Activated gamma-delta T cell treated with anti-CD3 and anti-CD28 coated beads, Interleukin-2, amount 50 U/mL, for 16 hours (primary cell): ENCODE data around the gene ZDHHC21.

ENCODE experiments used
- DNase-seq: peaks from one replicate; pipeline ENCODE4 v3.0.0-alpha.2; 2020; ENCODE audit warnings: low read depth

ZDHHC21 gene, protein sequence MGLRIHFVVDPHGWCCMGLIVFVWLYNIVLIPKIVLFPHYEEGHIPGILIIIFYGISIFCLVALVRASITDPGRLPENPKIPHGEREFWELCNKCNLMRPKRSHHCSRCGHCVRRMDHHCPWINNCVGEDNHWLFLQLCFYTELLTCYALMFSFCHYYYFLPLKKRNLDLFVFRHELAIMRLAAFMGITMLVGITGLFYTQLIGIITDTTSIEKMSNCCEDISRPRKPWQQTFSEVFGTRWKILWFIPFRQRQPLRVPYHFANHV

DNA sequence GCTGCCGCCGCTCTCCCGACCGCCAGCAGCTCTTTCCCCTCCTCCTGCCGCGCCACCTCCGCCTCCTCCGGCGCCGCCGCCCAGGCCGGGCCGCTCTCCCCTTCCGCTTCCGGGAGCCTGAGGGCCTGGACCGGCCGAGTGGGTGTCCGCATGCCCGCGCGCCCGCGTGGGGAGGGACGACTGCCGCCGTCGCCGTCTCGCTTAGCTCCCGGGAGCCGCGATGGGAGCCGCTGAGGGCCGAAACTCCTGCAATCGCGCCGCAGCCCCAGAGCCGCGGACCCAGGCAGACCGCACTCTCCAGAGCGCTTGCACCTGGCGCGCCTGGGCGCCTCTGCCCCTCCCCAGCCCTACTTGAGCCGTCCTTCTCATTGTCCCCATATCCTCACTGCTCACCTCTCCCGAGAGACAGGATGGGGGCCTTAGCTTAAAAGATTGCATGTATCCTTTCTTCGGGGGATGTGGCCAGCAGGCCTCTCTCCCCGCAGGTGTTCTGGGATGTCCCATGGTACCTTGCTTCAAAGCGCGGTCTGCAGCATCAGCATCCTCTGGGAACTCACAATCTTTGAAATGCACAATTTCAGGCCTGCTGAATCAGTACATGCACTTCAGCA is at the start of gene ZDHHC21:
ZDHHC21 (minus strand) TSS at position 182 of the 611 bp plus-strand sequence. CDS start 19,092 bp downstream, outside the sequence.
- DNase-seq, result peak; percentile 18

DNA sequence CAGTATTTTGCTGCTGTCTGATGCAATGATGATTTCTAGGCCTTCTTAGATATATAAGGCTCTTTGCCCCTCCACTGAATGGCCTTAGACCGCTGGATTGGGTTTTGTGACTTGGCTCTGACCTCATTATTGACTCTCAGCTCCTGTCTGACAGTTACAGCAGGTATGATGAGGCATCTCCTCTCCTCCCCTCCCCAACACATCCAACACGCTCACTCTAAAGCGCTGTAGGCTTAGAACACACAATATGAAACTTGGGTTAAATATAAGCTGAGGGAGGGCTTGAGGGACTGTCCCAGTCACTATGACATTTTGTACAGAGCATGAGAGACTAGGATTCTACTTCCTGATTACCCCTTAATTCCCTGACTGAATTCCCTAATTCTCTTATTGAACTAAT is 48.1 kb upstream of the ZDHHC21 start:
- no peak for DNase-seq

DNA sequence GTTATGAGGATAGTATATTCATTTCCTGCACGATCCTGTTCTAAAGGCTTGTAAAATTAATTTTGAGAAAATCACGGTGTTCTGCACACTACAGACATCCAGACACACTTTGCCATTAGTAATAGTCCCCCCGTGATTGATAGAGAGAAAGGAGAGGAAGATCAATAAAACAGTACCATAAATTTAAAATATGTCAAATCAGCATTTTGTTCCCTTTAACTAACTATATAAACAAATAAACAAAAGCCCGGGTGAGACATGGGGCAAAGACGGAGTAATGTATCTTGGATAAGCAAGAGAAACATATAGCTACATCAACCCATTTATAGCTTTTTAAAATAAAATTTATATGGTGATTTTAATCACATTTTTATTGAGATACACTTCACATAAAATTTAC is 39.9 kb upstream of the ZDHHC21 start:
- DNase-seq, result no peak

DNA sequence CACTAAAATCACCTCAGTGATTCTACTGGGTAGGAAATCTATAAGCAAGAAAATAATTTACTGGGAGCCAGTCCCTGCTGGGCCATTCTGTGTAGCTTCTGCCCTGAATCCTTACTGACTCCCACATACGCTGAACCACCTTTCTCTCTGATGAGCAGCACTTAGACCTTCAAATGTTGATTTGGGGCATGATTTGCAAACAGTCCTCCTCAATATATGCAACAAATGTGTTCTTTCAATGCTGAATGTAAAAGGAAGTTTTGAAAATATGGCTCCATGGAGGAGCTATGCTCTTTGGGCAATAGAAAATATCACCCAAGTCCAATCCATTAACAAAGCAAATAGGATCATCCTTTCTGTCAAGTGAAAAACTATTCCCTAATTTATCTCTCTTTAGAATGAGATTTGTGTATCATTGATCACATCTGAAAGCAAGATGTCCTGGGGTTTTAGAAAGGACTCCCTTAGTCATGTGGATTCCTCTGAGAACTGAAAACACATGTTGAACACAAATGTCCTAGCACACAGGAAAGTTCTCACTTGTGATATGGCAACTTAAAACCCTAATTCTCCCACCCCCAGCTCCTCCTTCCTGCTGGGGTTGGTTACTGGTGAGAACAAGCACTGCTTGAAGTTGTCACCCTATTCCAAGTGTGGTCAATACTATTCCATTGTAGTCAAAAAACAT is 38.2 kb upstream of the ZDHHC21 start:
- DNase-seq, result no peak

DNA sequence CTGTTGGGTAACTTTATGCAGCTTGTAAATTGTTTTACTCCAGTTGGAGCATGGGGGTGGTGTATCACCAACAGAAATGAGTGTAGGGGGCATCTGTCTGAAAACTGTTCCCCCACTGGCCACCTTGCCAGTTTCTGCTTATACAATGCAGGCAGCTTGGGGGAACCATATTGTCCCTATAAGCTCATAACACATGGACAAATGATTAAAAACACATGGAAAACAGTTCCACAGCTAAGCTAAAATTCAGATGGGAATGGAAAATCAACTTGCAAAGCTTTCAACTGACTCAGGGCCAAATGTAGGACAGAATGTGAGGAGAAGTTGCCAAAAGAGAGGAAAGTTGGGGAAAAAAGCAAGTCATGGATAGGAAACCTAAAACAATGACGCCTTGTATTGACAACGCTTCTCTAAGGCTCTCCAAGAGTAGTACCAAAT is 37.2 kb upstream of the ZDHHC21 start:
- no peak for DNase-seq

DNA sequence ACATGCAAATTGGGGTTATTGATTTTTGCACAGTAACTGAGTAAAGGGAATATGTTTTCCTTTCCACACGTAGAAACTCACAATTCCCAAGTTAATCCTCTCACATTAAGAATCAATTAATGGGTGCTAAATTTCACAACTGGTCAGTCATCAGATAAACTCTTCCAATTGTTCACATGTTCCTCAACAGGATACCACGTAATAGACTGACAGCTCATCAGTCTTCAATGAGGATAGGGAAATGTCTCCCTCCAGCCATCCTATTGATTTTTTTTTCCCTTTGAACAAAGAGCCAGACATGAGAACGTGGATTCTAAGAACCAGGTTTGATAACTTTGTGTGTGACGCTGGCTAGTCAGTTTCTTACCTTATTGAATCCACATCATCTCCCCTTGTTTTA is 30.1 kb upstream of the ZDHHC21 start:
- DNase-seq, result no peak

DNA sequence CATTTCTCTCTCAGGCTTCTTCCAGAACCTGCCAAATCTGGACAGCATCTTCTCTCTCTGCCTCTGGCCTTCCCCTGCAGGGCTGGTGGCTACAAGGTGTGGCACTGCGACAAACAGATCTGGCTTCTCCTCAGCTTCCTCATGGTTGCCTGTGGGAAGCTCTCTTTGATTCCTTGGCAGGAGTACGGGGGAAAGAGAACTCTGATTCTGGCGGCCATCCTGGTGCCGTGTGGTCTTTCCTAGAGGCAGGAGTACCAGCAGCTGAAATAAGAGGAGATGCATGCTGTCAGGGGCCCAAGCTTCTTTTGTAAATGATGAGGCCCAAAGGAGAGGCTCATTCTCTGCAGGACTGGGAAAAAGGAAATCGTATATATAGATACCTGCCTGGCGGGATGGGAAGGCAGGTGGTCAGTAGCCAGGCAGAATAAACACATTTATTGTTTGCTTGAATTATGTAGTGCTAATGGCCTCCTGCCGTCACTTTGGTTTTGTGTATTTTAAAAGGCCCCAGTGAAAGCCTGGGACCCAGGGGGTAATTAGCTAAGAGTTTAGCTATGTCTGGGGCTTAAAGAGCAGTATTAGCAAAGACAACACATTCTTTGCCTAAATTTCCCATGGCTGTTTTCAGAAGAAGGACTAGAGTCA is 29.3 kb upstream of the ZDHHC21 start, which contains the start of gene CER1:
CER1 (minus strand) TSS at position 343 of the 645 bp plus-strand sequence; CDS start at position 282, 61 bp downstream.
- no peak for DNase-seq

DNA sequence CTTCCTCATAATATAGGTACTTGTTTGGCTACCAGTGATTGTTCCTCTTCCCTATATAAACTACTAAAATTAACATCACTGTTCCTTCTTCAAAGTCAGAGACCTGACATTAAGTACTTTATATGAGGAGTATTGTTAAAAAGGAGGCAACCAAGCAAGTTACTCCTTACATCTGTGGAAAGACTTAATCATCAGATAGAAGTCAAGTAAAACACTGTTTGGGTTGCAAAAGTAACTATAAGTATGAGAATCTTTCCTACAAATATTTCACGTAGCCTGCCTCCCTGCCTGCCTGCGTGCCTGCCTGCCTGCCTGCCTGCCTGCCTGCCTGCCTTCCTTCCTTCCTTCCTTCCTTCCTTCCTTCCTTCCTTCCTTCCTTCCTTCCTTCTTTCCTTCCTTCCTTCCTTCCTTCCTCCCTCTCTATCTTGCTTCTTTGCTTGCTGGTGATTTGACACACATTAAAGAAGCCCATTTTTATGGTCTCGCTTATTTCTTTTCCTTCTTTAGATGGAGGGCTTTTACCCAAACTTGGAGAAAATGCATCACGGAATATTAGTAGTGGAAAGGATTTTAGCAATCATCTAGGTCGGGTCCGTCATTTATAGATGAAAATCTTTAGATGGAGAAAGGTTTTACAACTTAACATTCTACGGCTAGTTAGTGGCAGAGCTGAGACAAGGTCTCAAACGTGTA is 26.1 kb upstream of the ZDHHC21 start:
- DNase-seq, result no peak

DNA sequence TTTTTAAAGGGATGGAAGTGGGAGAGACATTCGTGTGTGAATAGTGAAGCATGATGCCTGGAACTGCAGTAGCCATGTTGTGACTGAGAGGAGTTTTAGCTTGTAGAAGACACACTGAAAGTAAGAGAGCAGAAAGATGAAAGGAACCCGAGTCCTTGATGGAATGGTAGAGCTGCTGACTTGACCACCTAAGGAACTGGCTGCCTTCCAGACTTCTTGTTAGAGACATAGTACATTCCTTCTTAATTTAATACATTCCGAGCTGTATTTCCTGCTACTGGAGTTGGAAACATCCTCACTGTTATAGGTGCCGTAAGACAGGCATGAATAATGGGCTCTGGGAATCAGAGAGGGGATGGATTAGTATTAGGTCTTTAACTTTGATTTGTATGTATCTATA is 21.9 kb upstream of the ZDHHC21 start:
- no peak for DNase-seq

DNA sequence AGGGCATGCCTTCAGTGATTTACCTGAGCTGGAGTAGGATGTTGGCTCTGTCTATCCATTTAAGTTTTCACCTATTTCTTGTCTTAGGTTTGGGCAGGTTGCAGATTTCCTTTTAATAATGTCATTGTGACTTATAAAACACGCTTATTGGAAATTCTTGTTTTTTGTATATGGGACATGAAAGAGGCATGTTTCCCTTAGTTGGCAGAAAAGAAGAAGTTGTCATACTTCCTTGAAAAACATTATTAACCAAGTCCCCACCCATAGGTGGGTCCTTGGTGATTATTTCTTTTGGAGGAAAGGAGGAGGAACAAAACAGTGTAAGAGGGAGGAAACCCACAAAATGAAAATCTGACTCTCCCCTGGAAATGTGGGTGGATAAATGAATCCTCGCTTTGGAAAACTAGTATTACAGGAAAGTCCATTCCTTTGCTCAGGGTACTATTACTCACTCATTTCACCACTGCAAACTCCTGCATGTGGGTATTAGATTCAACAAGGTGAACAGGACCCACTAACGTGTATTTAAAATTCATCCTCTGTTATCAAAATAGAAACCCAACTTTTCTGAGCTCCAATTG is 20.0 kb upstream of the ZDHHC21 start:
- no peak for DNase-seq

DNA sequence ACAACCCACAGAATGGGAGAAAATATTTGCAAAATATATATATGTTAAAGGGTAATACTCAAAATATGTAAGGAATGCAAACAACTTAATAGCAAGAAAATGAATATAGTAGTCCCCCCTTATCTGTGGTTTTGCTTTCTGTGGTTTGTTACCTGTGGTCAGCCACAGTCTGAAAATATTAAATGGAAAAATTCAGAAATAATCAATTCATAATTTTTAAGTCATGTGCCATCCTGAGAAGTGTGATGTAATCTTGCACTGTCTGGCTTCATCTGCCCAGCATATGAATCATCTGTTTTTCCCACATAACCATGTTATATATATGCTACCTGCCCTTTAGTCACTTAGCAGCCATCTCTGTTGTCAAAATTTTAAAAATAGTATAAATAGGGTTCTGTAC is 17.6 kb upstream of the ZDHHC21 start:
- DNase-seq, result no peak

DNA sequence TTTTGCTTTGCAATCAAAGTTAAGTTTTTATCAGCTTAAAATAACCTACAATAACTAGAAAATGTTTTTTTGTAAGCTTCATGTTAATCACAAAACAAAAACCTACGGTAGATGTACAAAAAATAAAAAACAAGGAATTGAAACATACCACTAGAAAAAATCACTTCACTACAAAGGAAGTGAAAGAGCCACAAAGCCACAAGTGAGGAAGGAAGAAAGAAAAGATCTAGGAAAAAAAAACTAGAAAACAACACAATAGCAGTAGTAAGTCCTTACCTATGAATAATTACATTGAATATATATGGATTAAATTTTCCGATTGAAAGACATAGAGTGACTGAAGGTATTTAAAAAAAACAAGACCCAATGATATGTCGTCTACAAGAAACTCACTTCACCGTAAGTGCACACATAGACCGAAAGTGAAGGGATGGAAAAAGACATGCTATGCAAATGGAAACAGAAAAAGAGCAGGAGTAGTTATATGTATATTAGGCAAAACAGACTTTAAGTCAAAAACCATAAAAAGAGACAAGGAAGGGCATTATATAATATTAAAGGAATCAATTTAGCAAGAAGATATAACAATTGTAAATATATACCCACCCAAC is 13.4 kb upstream of the ZDHHC21 start:
- DNase-seq, result no peak

DNA sequence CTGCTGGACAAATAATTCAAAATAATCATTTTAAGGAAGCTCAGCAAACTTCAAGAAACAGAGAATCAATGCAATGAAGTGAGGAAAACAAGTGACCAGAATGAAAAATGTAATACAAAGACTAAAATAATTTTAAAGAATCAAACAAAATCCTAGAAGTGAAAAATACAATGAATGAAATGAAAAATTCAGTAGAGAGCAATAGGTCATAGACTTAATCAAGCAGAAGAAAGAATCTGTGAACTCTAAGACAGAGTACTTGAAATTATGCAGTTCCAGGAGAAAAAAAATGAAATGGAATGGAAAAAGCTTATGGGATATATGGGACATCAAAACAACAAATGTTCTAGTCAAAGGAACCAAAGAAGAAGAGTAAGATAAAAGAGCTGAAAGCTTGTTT is 11.8 kb upstream of the ZDHHC21 start:
- DNase-seq, result no peak

DNA sequence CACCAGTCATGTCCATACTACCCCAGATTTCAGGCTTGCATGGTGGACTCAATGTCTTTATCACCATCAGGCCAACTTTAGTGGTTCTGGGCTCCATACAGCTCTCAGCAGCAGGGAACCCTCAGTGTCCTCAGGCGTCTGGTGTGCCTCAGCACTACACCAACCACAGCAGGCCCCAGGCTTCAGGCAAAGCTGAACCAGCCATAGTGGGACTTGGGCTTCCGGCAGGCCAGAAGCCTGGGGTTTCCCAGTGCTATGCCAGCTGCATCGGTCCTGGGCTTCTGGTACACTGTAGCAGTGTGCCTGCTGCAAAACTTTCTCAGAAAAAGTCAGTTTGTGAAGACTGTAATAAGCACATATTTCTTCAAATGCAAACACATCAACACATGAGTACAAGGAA is 11.0 kb upstream of the ZDHHC21 start:
- DNase-seq, result no peak

DNA sequence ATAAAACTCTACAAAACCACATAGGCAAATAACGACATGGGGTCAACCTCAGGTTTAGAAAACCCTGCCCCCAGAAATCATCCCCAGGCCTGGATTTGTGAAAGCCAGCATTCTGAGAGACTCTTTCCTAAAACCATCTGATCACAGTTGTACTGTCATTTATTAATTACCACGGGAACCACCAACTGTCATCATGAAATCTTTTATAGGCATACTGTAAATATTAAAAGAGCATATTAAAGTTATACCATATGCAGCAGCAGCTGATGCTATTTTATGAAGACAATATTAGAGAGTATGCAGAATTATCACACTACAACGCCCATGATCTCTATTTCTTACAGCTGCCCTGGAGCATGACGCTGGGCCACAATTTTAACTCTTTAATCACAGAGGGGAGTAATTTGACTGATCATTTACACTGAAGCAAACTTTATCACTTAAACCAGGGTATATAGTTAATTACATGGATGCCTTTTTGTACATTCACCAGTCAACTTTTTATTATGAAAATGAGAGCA is 9.0 kb upstream of the ZDHHC21 start:
- DNase-seq, result no peak

DNA sequence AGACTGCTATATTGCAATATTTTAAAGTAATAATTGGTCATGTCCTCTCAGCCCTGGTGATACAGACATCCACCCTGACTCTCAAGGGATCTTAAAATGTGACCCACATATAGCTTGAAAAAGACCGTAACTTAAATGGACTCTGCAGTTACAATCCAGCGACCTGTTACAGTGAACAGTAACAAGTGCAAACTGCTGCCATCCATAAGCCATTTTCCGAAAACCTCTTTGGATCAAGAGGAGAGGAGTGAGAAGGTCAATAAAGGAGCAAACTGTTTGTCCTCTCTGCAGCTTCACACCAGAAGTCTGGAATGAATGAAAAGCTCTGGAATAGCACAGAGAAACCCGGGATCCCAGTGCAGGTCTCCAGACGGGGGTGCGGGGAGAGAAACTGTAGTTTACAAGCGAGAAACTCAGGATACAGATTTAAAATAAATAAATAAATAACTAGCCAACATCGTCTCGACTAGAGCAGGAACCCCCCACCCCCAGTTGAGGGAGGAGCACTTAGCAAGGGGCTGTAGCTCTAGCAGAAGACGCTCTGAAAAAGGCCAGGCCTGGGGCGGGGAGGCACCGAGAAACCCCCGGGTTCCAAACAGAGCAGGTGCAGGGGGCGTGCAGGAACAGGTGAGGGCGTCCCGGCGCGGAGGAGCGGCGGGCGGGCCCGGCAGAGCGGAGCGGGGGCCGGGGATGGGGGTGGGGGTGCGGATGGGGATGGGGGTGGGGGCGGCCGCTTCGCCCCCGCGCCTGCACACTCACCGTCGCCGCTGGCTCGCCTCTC is 572 bp downstream of the ZDHHC21 start:
- peak; percentile 8 for DNase-seq

DNA sequence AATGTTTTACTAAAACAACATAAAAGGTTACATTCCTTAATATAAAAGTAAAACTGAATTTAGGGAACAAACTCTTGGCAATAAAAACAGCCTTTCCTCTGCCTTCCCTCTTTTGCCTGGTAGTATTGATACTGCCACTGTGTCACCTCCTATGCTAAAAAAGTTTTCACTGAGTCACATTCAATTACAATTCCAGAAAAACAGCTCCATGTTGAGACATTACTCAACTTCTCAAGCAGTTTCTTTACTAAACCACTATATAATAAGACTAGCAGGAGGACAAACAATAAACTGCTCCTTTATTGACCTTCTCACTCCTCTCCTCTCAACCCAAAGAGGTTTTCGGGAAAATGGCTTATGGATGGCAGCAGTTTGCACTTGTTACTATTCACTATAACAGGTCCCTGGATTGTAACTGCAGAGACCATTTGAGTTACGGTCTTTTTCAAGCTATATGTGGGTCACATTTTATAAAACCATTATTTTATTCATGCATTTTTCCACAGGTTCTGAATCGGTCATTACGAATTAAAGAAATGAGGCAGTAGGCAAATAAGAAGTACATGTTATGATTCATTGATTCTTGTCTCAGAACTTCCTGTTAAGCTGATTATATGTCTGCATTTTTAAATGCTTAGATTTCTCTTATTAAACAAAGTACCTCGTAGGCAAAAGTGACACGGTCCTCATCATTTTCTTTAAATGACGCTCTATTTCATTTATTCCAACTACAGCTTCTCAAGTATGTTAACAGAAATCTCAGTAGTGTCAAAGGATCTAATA is 2.1 kb downstream of the ZDHHC21 start:
- DNase-seq, result no peak

DNA sequence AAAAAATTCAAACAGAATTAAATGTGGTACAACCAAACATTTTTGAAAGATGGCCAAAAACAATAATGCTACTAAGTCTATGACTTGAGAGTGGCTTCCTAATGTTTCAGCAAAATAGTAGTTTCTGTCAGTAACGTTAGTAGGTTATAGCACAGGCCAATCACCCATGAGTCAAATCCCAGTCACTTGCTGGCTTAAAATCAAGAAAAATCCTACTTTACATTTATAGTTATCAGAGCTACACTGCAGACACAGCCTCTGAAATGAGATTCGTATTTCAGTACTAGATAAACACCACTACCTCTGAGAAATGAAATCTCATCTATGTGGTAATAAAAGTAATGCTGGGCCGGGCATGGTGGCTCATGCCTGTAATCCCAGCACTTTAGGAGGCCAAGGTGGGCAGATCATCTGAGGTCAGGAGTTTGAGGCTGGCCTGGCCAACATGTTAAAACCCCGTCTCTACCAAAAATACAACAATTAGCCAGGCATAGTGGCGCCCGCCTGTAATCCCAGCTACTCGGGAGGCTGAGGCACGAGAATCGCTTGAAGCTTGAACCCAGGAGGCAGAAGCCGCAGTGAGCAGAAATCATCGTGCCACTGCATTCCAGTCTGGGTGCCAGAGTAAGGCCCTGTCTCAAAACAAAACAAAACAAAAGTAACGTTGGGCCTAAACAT is 6.1 kb downstream of the ZDHHC21 start:
- DNase-seq, result no peak

DNA sequence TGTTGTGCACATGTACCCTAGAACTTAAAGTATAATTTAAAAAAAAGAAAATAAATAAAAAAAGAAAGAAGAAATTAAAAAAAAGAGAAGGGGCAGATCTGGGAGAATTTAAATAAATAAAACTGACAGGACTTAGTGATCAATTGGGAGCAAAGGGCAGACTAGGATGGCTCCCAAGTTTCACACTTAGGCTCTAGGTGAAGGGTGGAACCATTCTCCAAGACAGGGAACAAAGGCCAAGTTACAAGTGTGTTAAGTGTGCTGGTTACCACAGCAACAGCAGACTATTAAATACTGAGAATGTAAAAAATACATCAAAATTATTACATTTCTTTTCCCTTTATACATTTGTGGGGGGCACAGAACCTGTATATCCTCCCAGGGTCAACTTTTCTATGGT is 7.1 kb downstream of the ZDHHC21 start:
- DNase-seq, result no peak
